GM19372 (cell line): ENCODE measurements around the gene SOS1.
A peak's percentile ranks its signal among the peaks of the same experiment; 100 is the strongest.
"Not testable (repeated sequence)": the region's sequence is repeated elsewhere in the genome, so short reads cannot be mapped to it uniquely, and the experiment has no call there.

ENCODE experiments used
- ATAC-seq: cut with Tn5 transposase; IDR thresholded peaks from one replicate; pipeline ENCODE4 v1.9.1; 2021; ENCODE audit warnings: mild to moderate bottlenecking, low read depth, moderate library complexity; ENCODE audit not compliant: unreplicated experiment

The SOS1 gene

GRCh38 chr2:39139511-39140237 lies 18.8 kb upstream of the SOS1 start:
- no peak for ATAC-seq

- no peak for ATAC-seq
Measured at GRCh38 chr2:39138837-39139211, 18.0 kb upstream of the SOS1 start.

DNA sequence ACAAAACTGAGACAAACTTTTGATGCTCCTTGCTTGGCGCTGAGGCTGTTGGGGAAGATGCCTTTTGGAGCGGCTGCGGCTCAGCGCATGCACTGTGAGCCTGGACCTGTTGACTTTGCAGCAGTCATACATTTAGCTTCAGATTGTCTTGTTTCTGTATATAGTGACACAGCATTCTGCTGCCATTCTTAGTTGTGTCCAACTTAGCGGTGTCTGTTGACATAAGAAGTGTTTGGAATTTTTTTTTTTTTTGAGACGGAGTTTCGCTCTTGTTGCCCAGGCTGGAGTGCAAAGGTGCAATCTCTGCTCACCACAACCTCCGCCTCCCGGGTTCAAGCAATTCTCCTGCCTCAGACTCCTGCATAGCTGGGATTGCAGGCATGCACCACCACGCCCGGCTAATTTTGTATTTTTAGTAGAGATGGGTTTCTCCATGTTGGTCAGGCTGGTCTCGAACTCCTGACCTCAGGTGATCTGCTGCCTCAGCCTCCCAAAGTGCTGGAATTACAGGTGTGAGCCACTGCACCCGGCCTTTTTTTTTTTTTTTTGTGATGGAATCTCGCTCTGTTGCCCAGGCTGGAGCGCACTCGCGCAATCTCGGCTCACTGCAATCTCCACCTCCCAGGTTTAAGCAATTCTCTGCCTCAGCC lies 17.5 kb upstream of the SOS1 start:
- not testable (repeated sequence) for ATAC-seq

GRCh38 chr2:39136799-39137198 lies 15.9 kb upstream of the SOS1 start:
- ATAC-seq: no peak

- ATAC-seq: no peak
Measured at GRCh38 chr2:39135690-39136259, 14.9 kb upstream of the SOS1 start.

GRCh38 chr2:39133215-39133851 lies 12.5 kb upstream of the SOS1 start:
- no peak for ATAC-seq

DNA sequence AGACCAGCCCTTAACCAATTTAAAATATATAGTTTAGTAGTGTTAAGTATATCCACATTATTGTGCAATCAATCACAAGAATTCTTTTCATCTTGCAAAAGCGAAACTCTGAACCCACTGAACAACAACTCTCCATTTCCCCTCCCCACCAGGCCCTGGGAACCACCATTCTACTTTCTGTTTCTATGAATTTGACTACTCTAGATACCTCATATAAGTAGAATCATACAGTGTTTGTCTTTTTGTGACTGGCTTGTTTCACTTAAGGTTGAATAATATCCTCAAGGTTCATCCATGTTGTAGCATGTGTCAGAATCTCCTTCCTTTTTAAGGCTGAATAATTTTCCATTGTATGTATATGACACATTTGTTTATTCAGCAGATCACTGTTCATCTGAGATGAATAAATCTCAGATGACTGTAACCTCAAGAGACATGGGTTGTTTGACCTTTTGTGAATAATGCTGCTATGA lies 8.1 kb upstream of the SOS1 start:
- ATAC-seq: peak; percentile 41

DNA sequence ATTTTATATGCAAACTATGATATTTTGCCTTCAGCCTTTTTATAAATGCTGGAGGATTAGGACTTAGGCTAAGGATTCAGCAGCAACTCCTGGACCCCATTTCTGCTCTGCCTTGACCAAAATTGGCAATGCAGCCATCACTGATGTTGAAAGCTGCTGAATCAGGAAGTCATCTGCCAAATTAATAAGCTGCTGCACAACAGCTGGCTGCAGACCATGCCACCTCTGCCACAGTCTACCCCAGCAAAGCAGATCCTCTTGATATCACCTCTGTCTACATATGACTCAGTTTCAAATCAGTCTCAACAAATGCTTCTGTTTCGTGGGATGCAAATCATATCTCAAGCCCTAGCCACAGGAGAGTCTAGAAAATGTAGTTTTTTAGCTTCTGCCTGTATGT lies 7.1 kb upstream of the SOS1 start:
- no peak for ATAC-seq

DNA sequence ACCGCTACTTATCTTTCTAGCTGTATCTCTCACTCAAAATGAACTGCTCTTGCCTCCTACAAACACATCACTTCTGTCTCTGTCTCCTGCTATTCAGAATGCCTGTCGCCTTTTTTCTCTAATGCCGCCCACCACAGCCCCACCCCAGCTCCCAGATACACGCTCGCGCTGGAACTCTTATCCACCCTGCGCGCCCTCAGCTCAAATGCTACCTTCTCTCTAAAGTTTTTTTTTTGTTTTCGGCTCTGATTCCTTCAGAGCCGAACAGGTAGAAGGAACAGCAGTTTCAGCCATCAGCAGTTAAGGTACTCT lies 3.9 kb upstream of the SOS1 start:
- ATAC-seq: no peak

DNA sequence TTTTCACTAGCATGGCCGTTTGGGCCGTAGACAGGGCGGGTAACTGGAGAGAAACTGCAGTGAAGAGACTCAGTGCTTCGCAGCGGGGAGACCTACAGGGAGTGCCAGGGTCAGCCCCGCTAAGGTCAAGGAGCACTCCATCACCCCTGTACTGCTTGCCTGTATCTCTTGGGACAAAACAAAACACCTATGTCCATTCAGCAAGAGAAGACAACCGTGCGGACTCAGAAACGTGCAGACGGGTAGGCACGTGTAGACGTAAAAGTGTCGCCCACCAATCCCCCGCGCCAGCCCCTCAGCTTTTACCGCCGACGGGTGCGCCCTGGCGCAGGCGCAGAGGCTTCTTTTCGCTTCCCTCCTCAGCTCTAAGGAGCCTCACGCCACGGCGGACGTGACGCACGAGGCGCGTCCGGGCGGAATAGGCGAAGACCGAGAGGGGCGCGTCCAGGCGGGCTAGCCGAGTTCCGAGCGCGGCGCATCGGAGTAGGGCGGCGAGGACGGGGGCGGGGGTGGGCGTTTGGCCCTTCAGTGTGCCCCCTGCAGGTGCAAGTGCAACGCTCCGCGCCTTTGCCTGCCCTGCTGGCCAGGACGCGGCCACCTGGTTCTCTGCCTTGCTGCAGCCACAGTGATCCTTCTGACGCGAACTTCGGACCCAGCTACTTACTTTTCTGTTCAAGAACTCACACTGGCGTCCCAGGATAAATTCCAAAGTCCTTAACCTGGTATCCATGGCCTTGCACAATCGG lies 3.3 kb upstream of the SOS1 start:
- ATAC-seq: peak; percentile 57

DNA sequence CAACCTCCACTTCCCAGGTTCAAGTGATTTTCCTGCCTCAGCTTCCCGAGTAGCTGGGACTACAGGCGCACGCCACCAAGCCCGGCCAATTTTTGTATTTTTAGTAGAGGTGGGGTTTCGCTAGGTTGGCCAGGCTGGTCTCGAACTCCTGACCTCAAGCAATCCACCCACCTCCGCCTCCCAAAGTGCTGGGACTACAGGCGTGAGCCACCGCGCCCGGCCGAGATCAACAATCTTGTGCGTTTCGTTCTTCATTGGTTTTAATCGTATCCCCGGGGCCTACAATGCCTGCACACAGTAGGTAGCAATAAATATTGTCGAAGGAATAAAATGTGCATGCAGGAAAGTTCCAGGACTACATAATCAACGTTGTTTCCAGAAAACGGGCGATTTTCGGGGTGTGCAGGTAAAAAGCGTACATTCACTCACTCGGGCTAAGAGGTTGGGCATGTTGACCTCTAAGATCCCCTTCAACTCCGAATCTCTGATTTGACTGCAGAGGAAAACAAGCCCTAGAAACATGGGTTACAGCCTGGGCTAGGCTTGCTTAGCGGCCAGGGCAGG lies 2.7 kb upstream of the SOS1 start:
- no peak for ATAC-seq

DNA sequence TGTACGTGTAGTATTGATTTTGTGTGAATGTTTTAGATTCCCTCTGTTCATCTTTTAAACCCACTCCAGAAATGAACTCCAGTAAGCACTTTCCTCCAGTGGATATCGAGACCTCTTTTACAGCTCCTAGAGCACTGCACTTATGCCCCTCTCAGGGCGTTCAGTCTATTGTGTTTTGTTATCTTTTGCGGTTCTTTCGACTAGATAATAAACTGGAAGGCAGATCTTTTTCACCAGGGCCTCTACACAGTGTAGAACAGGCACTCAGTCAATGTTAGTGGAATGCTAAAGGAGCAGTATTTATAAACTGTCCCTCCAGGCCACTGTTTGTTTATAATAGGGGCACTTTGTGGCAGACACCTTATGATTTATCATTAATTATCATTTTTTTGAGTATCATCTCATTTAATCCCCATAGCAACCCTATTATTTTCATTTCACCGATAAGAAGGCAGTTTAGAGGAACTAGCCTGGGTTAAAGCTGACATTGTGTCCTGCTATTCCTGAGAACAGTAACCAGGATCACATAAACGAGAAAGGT lies 742 bp upstream of the SOS1 start:
- no peak for ATAC-seq

GRCh38 chr2:39120521-39120770 lies 405 bp downstream of the SOS1 start:
- ATAC-seq: peak; percentile 23

GRCh38 chr2:39119732-39120520 lies 925 bp downstream of the SOS1 start:
- peak; percentile 31 for ATAC-seq

DNA sequence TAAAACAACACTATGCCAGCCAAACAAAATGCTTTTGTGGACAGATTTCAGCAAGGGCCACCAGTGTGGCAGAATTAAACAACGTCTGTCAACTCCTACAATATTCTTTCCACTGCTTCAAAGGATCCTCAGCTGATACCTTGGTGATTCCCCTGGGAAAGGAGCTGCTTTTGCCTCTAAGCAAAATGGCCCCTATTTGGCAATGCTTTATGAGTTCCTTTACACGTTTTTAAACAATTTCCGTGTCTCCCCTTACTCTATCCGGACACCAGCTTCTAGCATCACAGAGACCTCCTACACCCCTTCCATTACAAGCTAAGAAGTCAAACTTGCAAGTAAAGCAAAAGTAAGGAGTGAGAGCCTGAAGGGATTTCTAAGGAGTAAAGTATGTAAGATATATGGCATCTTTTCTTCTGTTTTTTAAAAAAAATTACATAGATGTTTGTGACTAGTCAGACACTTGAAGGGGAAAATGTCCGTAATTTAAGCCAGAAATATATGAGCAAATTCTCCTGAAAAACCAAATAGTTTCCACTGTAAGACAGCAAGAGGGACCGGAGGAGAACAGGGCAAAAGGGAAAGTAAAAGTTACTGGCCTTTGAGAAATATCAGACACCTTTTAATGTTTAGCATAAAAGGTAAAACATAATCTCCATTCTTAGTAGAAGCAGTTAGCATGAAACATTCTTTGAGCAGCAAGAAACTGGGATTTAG lies 1.9 kb downstream of the SOS1 start:
- ATAC-seq: no peak

GRCh38 chr2:39115556-39115955 lies 5.3 kb downstream of the SOS1 start:
- no peak for ATAC-seq

- no peak for ATAC-seq
Measured at GRCh38 chr2:39114771-39115170, 6.1 kb downstream of the SOS1 start.

DNA sequence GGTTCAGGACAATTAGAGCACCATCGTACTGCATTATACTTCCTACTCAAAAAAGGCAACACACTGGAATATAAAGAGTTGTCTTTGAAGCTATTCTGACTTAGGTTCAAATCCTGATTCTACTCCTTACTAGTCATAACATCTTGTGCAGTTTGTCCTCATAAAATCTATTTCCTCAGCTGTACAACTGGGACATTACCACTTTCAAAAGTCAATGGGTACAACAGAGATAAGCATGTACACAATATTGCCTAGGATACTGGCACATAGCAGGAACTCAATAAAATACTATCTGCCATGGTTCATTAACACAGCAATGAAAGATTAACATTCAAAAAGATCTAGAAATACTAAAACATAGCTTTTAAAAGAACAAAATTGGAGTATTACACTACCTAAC lies 11.3 kb downstream of the SOS1 start:
- ATAC-seq: no peak

- no peak for ATAC-seq
Measured at GRCh38 chr2:39108377-39108776, 12.5 kb downstream of the SOS1 start.
